Liver (tissue), 9 donors: ENCODE measurements around the gene ZNF408. TPM values are rescaled to one million over a fixed set of nuclear protein-coding genes. Genes with fewer than 3 reads are reported as not detected.

Source experiments
- DNase-seq: peaks from one replicate; pipeline ENCODE4 v3.0.0-alpha.2; 2017; ENCODE audit warnings: low spot score
- H3K27ac ChIP-seq, 2 donors: one replicate each; pipeline ENCODE4 v1.7.0; 2013; ENCODE audit warnings: inconsistent platforms in 2 of 2, low read length in 2 of 2, control low read depth in 1 of 2, low read depth in 1 of 2, mild to moderate bottlenecking in 1 of 2
- H3K27me3 ChIP-seq, 4 donors: one replicate each; pipeline versions ENCODE4 v1.6.1 to v1.7.0; 2013; ENCODE audit warnings: low read length in 3 of 4, inconsistent platforms in 1 of 4, mild to moderate bottlenecking in 1 of 4, moderate library complexity in 1 of 4; ENCODE audit not compliant: control insufficient read depth in 4 of 4, insufficient read depth in 4 of 4
- H3K36me3 ChIP-seq, 4 donors: one replicate each; pipeline versions ENCODE4 v1.6.1 to v1.7.0; 2013; ENCODE audit warnings: low read length in 3 of 4, mild to moderate bottlenecking in 3 of 4, low read depth in 1 of 4, moderate library complexity in 1 of 4; ENCODE audit not compliant: control insufficient read depth in 4 of 4, insufficient read depth in 3 of 4
- H3K4me1 ChIP-seq, 4 donors: one replicate each; pipeline versions ENCODE4 v1.6.1 to v1.7.0; 2013; ENCODE audit warnings: low read length in 3 of 4, mild to moderate bottlenecking in 3 of 4, moderate library complexity in 1 of 4; ENCODE audit not compliant: control insufficient read depth in 4 of 4, insufficient read depth in 4 of 4
- H3K4me3 ChIP-seq, 3 donors: one replicate each; pipeline versions ENCODE4 v1.6.1 to v1.7.0; 2013; ENCODE audit warnings: low read length in 3 of 3, control low read depth in 1 of 3, low read depth in 1 of 3, mild to moderate bottlenecking in 1 of 3
- H3K9ac ChIP-seq, 2 donors: one replicate each; pipeline ENCODE4 v1.7.0; 2013; ENCODE audit warnings: low read length in 2 of 2, mild to moderate bottlenecking in 2 of 2, moderate library complexity in 2 of 2, control low read depth in 1 of 2, low read depth in 1 of 2
- H3K9me3 ChIP-seq, 4 donors: one replicate each; pipeline versions ENCODE4 v1.6.1 to v1.7.0; 2013; ENCODE audit warnings: low read length in 3 of 4; ENCODE audit not compliant: control insufficient read depth in 4 of 4
- ATF3 ChIP-seq: IDR thresholded peaks from 2 replicates; pipeline ENCODE4 v1.6.1; 2016; ENCODE audit warnings: antibody characterized with exemption
- CTCF ChIP-seq: fragments of 150-350 bp; IDR thresholded peaks from 2 replicates; pipeline ENCODE4 v1.5.1; 2017; ENCODE audit warnings: improper control_type of control experiment, low read depth, low read length; ENCODE audit not compliant: missing input control
- EGR1 ChIP-seq, 2 donors: IDR thresholded peaks; 2 replicates each; pipeline ENCODE4 v1.6.1; 2016 to 2018; ENCODE audit warnings: antibody characterized with exemption in 2 of 2, low read depth in 2 of 2
- HNF4G ChIP-seq: IDR thresholded peaks from 2 replicates; pipeline ENCODE4 v1.6.1; 2016; ENCODE audit warnings: antibody characterized with exemption
- JUND ChIP-seq, 2 donors: IDR thresholded peaks; 2 replicates each; pipeline ENCODE4 v1.6.1; 2016; ENCODE audit warnings: antibody characterized with exemption in 2 of 2
- MAX ChIP-seq: IDR thresholded peaks from 2 replicates; pipeline ENCODE4 v1.6.1; 2016; ENCODE audit warnings: antibody characterized with exemption
- REST ChIP-seq: IDR thresholded peaks from 2 replicates; pipeline ENCODE4 v1.6.1; 2016; ENCODE audit warnings: antibody characterized with exemption, mild to moderate bottlenecking
- SP1 ChIP-seq: IDR thresholded peaks from 2 replicates; pipeline ENCODE4 v1.6.1; 2018; ENCODE audit warnings: antibody characterized with exemption, mild to moderate bottlenecking
- TAF1 ChIP-seq: conservative IDR thresholded peaks from 2 replicates; pipeline ENCODE4 v1.6.1; 2016; ENCODE audit warnings: antibody characterized with exemption, mild to moderate bottlenecking
- WGBS: extraction: QIAGEN DNeasy Blood & Tissue Kit; methylation state at CpG from one replicate; pipeline ENCODE4 v1.1.7; 2013; 5-methylcytosine and 5-hydroxymethylcytosine counted together
- polyA plus RNA-seq, 2 donors: library from polyadenylated mRNA; stranded (reverse) in 1 of 2; unstranded in 1 of 2; fragments of 200-250 nt in 1 of 2; fragments of >200 nt in 1 of 2; fragmentation: Nextera tagmentation in 1 of 2; extraction: Ambion mirVana in 1 of 2; gene quantifications; one replicate each; pipeline versions ENCODE4 v1.2.1 to v1.2.3, GENCODE V29; 2013 to 2015
- total RNA-seq, 2 donors: library from RNA; depleted of rRNA; stranded (reverse); fragments of >200 nt; gene quantifications; one replicate each; pipeline ENCODE4 v1.2.3, GENCODE V29; 2014
- donor health status: healthy.
- donor health status: healthy.
- donor health status: healthy.
- donor health status: healthy.
- donor health status: healthy.

ZNF408 gene
- total and polyA plus RNA-seq, 4 donors = 3.4 to 8.4 (median 5.5) TPM

GRCh38 chr11:46727952-46728658 is 27.3 kb downstream of the ZNF408 start:
- no peaks in the 10 kb centered on the region for H3K27me3 ChIP-seq
- H3K36me3 ChIP-seq = peaks cover 14 to 59% (median 52%) of the 10 kb centered on the region in 4 donors
- no peak overlapping the region for H3K9ac ChIP-seq
- no peak overlapping the region for H3K27ac ChIP-seq
- 91% methylated on average over 17 of the region's 17 CpGs for WGBS
- H3K4me1 ChIP-seq = peaks cover 5 to 47% (median 23%) of the 10 kb centered on the region in 4 donors
- no peaks in the 10 kb centered on the region for H3K9me3 ChIP-seq
- no peak overlapping the region for H3K4me3 ChIP-seq
- no peak for DNase-seq
- TF ChIP-seq HNF4G (no peak), MAX (no peak), JUND (IDR thresholded peaks at IDR 0.05) (no peak)

GRCh38 chr11:46728659-46729040 is 27.8 kb downstream of the ZNF408 start:
- 88% methylated on average over 9 of the region's 9 CpGs for WGBS
- H3K4me1 ChIP-seq = peaks cover 2 to 43% (median 21%) of the 10 kb centered on the region in 4 donors
- peaks cover 14 to 63% (median 55%) of the 10 kb centered on the region in 4 donors for H3K36me3 ChIP-seq
- no peak for TF ChIP-seq SP1
- TF ChIP-seq TAF1 = no peak
- TF ChIP-seq MAX = no peak
- no peak for TF ChIP-seq EGR1 (IDR thresholded peaks at IDR 0.05; ENCODE audit: low read depth in 2 of 2)
- TF ChIP-seq ATF3 = no peak
- no peak for TF ChIP-seq CTCF
- TF ChIP-seq REST = no peak
- DNase-seq = no peak
- no peak overlapping the region for H3K9ac ChIP-seq
- no peak overlapping the region for H3K4me3 ChIP-seq
- H3K27me3 ChIP-seq = no peaks in the 10 kb centered on the region
- H3K9me3 ChIP-seq = no peaks in the 10 kb centered on the region
- no peak overlapping the region for H3K27ac ChIP-seq
